ENCODE data around the gene CCL14. TPM values are rescaled to one million over a fixed set of nuclear protein-coding genes. Genes with fewer than 3 reads are reported as not detected.
"Not testable (repeated sequence)": the region's sequence is repeated elsewhere in the genome, so short reads cannot be mapped to it uniquely, and the experiment has no call there.

Gene CCL14
- total RNA-seq = not detected in 2 replicates

DNA sequence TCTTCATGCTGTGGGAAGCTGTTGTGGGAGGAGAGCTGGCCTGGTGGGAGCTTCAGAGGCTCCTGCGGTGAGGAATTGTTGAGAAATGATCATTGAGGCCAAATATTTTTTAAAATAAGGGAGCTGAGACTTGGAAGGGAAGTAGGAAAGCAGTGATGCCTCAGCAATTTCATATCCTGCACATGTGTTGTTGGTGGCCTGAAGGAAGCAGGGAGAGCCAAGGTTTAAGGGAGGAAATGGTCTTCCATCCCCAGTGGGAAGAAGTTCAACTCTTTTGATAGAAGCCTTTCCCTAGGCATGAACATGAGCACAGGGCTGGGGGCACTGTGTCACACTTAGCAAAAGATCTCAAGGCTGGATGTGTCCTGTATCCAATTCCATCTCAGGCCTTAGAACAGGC is at the start of gene CCL14:
Gene CCL14 (minus strand): TSS at position 87 of the 400 bp plus-strand sequence. CDS start 80 bp downstream, at position 7.
- no peak within 1 kb of the TSS for H3K4me3 Mint-ChIP-seq
- H3K4me1 Mint-ChIP-seq = no peaks in the 10 kb centered on the region
- peaks cover 10% of the 10 kb centered on the region for H3K27me3 Mint-ChIP-seq
- DNase-seq = no peak
- H3K27ac Mint-ChIP-seq = no peak within 1 kb of the TSS
- H3K36me3 Mint-ChIP-seq (ENCODE audit: low read depth) = no peaks in the 10 kb centered on the region
- intact Hi-C loops (cut with micrococcal nuclease) = no loop called here
- no peaks in the 10 kb centered on the region for H3K9me3 Mint-ChIP-seq

DNA sequence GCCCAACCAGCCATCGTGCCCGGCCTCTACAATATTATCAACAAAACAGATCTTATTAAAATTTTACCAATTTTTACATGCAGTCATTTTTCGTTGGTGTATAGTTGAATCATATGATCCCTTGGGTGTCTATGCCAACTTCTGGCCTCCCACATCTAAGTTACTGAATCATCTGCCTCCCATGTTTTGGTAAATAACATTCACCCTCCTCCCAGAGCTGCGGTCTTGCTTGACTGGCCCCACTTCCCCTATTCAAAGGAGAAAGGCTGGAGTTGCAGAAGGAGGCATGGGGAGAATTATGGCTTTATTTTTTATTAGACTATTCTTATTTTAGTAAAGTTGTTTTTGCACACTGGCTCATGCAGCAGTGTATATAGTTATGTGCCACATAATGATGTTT is 49.7 kb upstream of the CCL14 start:
- H3K4me3 Mint-ChIP-seq = no peak overlapping the region
- DNase-seq = no peak
- no peaks in the 10 kb centered on the region for H3K4me1 Mint-ChIP-seq
- intact Hi-C loops (cut with micrococcal nuclease) = no loop called here
- H3K27ac Mint-ChIP-seq = no peak overlapping the region
- H3K36me3 Mint-ChIP-seq (ENCODE audit: low read depth) = no peaks in the 10 kb centered on the region
- H3K9me3 Mint-ChIP-seq = no peaks in the 10 kb centered on the region
- H3K27me3 Mint-ChIP-seq = peaks cover 25% of the 10 kb centered on the region

DNA sequence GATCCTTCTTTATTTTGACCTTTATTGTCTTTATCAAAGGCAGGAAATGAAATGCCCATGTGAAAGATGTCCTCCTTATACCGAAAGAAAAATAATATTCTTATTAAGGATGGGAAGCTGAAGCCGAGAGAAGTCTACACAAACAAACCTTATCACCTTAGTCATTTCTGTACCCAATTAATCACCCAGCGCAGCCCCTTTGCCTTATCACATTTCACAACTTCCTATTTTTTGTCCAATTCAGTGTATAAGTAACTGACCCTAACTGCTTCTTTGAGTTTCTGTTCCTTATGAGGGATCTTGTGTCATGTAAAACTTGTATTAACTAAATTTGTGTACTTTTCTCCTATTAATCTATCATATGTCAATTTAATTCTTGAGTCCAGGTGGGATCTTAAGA is 47.6 kb upstream of the CCL14 start:
- intact Hi-C loops (cut with micrococcal nuclease) = no loop called here
- H3K27me3 Mint-ChIP-seq = peaks cover 35% of the 10 kb centered on the region
- H3K36me3 Mint-ChIP-seq (ENCODE audit: low read depth) = no peaks in the 10 kb centered on the region
- H3K4me1 Mint-ChIP-seq = no peaks in the 10 kb centered on the region
- no peak overlapping the region for H3K4me3 Mint-ChIP-seq
- H3K27ac Mint-ChIP-seq = no peak overlapping the region
- no peak for DNase-seq
- H3K9me3 Mint-ChIP-seq = no peaks in the 10 kb centered on the region

DNA sequence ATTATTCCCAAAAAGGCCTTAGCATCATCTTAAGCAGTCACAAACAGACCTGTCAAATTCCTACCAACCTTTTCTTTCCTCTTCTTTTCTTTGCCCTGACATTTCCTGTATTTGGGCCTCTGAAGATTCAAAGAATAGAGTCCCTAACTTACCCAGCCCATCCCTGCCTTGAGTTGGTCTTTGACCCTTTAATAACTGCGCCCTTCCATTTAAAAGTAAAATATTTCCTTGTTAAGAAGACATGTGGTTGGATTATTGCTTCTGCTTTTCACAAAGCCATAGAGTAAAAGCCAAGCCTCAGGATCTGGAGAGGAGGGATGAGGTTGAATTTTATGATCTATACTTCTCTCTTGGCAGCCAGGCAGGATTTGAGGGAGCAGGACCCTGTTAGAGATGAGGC is 44.4 kb upstream of the CCL14 start:
- Mint-ChIP-seq H3K9me3 (no peaks in the 10 kb centered on the region), H3K27ac (no peak overlapping the region), H3K27me3 (peaks cover 37% of the 10 kb centered on the region), H3K36me3 (ENCODE audit: low read depth) (no peaks in the 10 kb centered on the region), H3K4me3 (no peak overlapping the region), H3K4me1 (no peaks in the 10 kb centered on the region)
- intact Hi-C loops (cut with micrococcal nuclease) = no loop called here
- no peak for DNase-seq

DNA sequence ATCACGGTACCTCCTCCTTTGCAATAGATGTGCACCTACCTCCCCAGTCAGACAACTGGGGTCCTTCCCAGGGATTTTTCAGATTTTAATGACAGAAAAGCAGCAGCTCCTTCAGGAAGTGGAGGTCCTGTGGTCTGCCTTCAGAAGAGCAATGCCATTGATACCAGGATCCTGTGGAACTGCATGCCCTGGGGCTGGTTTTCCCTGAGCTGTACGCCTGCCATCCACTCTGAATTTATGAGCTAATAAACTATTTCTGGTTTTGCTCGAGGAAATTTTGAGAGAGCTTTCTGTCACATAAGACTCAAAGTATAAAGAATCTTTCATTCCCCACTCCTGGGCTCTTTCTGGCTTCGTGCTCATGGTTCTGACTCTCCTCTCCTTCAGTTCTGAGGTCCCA is 41.2 kb upstream of the CCL14 start:
- Mint-ChIP-seq H3K9me3 (no peaks in the 10 kb centered on the region), H3K27ac (no peak overlapping the region), H3K36me3 (ENCODE audit: low read depth) (no peaks in the 10 kb centered on the region), H3K4me1 (no peaks in the 10 kb centered on the region), H3K27me3 (peaks cover 23% of the 10 kb centered on the region), H3K4me3 (no peak overlapping the region)
- intact Hi-C loops (cut with micrococcal nuclease) = no loop called here
- no peak for DNase-seq

DNA sequence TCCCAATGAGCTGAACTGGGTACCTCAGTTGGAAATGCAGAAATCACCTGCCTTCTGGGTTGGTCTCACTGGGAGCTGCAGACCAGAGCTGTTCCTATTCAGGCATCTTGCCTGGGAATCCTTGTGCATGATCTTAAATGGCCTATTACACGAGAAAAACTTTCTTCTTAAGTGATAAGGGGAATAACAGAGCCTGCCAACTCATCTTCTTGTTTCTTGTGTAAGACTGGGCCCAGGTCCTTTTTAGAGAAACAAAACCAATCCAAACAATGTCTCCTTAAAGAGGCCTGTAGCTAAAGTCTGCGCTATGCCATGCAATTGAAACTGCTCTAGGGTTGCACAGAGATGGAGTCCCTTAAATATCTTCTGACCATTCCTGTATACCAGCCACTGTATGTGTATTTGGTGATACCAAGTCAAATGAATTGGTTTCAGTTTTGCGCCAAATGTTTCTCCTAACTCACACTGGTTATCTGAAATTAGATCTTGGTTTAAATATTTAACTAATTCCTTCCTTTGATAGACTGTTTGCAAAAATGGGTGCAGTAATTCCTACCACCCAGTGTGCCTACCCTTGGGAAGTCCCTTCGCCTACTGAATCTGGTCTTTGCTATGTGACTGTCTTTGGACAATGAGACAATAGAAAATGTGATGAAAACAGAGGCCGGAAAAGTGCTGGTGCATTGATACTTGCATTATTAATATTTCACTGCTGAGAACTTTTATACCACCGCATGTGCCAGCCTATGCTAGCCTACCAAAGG is 37.8 kb upstream of the CCL14 start:
- H3K4me1 Mint-ChIP-seq = no peaks in the 10 kb centered on the region
- no peaks in the 10 kb centered on the region for H3K9me3 Mint-ChIP-seq
- intact Hi-C loops (cut with micrococcal nuclease) = no loop called here
- H3K27me3 Mint-ChIP-seq = peaks cover 32% of the 10 kb centered on the region
- no peaks in the 10 kb centered on the region for H3K36me3 Mint-ChIP-seq (ENCODE audit: low read depth)
- DNase-seq = no peak
- no peak overlapping the region for H3K4me3 Mint-ChIP-seq
- H3K27ac Mint-ChIP-seq = no peak overlapping the region

DNA sequence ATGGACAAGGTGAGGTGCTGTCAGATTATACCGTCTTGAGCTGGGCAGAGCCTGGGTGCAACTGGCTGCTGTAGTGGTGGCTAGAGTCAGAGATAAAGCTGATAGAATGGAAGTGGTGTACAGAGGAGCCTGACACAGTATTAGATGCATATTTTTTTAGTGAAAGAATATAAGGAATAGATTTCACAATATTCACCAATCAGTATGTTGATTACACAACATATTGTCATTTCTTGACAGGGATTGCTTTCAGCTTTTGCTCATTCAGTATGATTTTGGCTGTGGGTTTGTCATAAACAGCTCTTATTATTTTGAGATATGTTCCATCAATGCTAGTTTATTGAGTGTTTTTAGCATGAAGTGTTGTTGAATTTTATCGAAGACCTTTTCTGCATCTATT is 32.9 kb upstream of the CCL14 start:
- Mint-ChIP-seq H3K27ac (no peak overlapping the region), H3K27me3 (peaks cover 43% of the 10 kb centered on the region), H3K9me3 (no peaks in the 10 kb centered on the region), H3K4me1 (peaks cover 3% of the 10 kb centered on the region), H3K4me3 (no peak overlapping the region), H3K36me3 (ENCODE audit: low read depth) (no peaks in the 10 kb centered on the region)
- intact Hi-C loops (cut with micrococcal nuclease) = no loop called here
- DNase-seq = no peak

DNA sequence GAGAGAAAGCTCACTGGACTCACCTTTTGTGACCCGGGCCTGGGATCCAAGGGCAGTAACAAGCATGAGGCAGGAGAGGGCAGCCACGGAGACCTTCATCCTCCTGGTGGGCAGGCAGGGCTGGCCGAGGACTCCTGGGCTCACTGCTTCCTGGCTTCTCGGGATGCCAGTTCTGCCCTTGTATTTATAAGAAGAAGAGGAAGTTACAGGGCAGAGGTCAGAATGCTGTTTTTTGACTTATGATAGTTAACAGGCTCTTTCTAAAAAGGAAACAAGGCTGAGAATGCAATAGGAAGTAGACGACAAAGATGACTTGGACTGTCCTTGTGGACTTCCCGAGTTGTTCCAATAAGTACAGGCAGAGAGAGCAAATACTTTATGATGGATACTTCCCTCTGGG is 31.3 kb upstream of the CCL14 start, which contains the start of gene CCL23:
Gene CCL23 (minus strand): TSS at position 174 of the 400 bp plus-strand sequence. CDS start 75 bp downstream, at position 99.
- Mint-ChIP-seq H3K27ac (no peak within 1 kb of the TSS), H3K27me3 (peaks cover 45% of the 10 kb centered on the region), H3K36me3 (ENCODE audit: low read depth) (no peaks in the 10 kb centered on the region), H3K9me3 (no peaks in the 10 kb centered on the region), H3K4me1 (peaks cover 3% of the 10 kb centered on the region), H3K4me3 (no peak within 1 kb of the TSS)
- intact Hi-C loops (cut with micrococcal nuclease) = no loop called here
- no peak for DNase-seq

DNA sequence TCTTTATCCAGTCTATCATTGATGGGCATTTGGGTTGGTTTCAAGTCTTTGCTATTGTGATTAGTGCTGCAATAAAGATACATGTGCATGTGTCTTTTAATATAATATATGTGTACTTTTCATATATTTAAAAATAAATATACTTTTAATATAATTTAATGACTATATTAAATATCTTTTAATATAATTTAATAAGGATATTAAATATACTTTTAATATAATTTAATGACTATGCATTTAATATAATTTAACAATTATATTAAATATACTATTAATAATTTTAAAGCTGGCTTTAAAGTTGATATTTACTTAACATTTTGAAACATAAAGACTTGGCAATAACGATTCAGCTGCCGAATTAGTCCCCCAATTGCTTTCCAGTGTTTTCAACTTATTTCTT is 30.0 kb upstream of the CCL14 start:
- Mint-ChIP-seq H3K4me3 (no peak overlapping the region), H3K36me3 (ENCODE audit: low read depth) (no peaks in the 10 kb centered on the region), H3K4me1 (peaks cover 3% of the 10 kb centered on the region), H3K27me3 (peaks cover 38% of the 10 kb centered on the region), H3K9me3 (no peaks in the 10 kb centered on the region), H3K27ac (no peak overlapping the region)
- no peak for DNase-seq
- intact Hi-C loops (cut with micrococcal nuclease) = no loop called here

DNA sequence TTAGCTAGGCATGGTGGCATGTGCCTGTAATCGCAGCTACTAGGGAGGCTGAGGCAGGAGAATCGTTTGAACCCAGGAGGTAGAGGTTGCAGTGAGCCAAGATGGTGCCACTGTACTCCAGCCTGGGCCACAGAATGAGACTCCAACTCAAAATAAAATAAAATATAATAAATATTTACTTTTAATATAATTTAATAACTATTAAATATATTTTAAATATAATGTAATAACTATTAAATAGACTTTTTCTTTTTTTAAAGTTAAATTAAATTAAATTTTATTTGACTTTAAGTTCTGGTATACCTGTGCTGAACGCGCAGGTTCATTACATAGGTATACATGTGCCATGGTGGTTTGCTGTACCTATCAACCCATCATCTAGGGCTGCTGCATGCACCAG is 29.4 kb upstream of the CCL14 start:
- intact Hi-C loops (cut with micrococcal nuclease); DNase-seq; H3K36me3 Mint-ChIP-seq (ENCODE audit: low read depth); H3K9me3 Mint-ChIP-seq; H3K4me1 Mint-ChIP-seq; H3K27ac Mint-ChIP-seq; H3K4me3 Mint-ChIP-seq: not testable (repeated sequence)
- peaks cover 35% of the 10 kb centered on the region for H3K27me3 Mint-ChIP-seq

DNA sequence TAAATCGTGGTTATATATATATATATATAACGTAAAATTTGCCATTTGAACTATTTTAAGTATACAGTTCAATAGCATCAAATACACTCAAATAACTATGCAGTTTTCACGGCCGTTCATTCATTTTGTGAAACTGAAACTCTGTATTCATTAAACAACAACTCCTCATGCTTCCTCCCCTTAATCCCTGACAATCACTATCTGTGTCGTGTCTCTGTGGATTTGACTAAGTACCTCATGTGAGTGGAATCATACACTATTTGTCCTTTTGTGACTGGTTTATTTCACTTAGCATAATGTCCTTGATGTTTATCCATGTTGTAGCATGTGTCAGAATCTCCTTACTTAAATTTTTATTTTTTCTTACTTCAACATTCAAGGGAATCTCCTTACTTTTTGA is 28.4 kb upstream of the CCL14 start:
- Mint-ChIP-seq H3K9me3 (no peaks in the 10 kb centered on the region), H3K27me3 (peaks cover 30% of the 10 kb centered on the region), H3K4me3 (no peak overlapping the region), H3K4me1 (peaks cover 3% of the 10 kb centered on the region), H3K36me3 (ENCODE audit: low read depth) (no peaks in the 10 kb centered on the region), H3K27ac (no peak overlapping the region)
- DNase-seq = no peak
- intact Hi-C loops (cut with micrococcal nuclease) = no loop called here

DNA sequence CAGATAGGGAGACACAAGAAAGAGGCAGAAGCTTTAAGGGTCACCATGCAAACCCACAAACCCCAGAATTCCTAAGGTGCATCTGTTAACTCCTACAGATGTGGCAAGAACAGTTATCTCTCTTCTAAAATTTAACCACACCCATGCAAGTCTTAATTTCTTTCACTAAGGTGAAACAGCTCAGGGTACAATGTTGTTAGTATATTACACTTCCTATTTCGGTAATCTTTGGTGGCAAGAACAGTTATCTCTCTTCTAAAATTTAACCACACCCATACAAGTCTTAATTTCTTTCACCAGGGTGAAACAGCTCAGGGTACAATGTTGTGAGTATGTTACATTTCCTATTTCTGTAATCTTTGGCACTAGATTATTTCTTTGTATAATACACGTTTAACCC is 24.7 kb upstream of the CCL14 start:
- DNase-seq = no peak
- Mint-ChIP-seq H3K4me1 (no peaks in the 10 kb centered on the region), H3K4me3 (no peak overlapping the region), H3K27ac (no peak overlapping the region), H3K27me3 (peaks cover 12% of the 10 kb centered on the region), H3K9me3 (no peaks in the 10 kb centered on the region), H3K36me3 (ENCODE audit: low read depth) (no peaks in the 10 kb centered on the region)
- intact Hi-C loops (cut with micrococcal nuclease) = no loop called here

DNA sequence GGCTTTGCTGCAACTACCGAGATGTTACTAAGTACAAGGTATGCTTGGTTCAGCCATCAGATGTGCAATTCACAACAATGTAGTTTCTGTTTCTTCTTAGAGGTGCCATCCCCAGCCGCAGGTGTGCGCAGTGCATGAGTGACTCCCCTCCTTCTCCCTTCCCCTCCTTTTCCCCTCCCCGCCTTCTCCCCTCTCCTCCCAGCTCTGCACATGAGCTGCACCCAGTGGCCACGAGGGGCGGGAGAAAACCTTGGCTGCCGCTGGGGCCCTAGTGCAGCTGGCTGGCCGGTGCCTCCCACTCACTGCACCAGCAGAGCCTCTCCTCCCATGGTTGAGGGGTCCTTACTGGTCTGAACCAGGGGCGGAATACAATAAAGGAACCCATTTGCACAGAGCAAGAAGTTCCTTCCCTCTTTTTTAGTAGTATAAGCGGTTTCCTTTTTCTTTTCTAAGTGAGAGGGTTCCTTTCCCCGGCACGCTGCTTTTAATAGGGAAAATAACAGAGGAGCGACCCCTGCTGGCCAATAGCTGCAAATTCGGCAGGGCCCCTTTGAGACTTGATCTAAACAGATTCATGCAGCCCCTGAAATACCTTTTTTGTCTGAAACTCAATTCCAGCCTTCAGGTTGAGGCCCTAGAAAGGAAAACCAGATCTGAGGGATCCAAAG is 22.6 kb upstream of the CCL14 start:
- Mint-ChIP-seq H3K36me3 (ENCODE audit: low read depth) (no peaks in the 10 kb centered on the region), H3K9me3 (no peaks in the 10 kb centered on the region), H3K4me3 (no peak overlapping the region), H3K4me1 (peaks cover 2% of the 10 kb centered on the region), H3K27ac (no peak overlapping the region), H3K27me3 (peaks cover 11% of the 10 kb centered on the region)
- no peak for DNase-seq
- intact Hi-C loops (cut with micrococcal nuclease) = no loop called here

DNA sequence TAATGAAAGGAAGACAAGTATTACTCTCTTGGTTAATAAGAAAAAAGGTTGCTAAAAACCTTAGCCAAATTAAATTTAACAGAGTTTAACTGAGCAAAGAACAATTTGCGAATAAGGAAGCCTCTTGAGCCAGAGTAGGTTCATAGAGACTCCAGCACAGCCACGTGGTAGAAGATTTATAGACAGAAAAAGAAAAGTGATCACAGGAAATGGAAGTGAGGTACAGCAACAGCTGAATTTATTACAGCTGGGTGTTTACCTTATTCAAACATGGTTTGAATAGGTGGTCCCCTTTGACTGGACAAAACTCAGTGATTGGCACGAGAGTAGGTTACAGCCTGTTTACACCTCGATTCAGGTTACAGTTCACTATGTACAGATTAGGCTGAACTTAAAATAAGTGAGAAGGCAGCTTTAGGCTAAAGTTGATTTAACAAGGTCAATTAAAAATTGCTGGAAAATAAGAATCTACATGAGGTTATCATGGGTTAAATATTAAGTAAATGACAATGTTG is 18.1 kb upstream of the CCL14 start:
- Mint-ChIP-seq H3K4me1 (peaks cover 2% of the 10 kb centered on the region), H3K4me3 (no peak overlapping the region), H3K36me3 (ENCODE audit: low read depth) (no peaks in the 10 kb centered on the region), H3K27ac (no peak overlapping the region), H3K27me3 (peaks cover 7% of the 10 kb centered on the region), H3K9me3 (no peaks in the 10 kb centered on the region)
- DNase-seq = no peak
- intact Hi-C loops (cut with micrococcal nuclease) = no loop called here
